Colonic mucosa (tissue), 4 donors: ENCODE results near the gene ACY1. TPM values are rescaled to one million over a fixed set of nuclear protein-coding genes. Genes with fewer than 3 reads are reported as not detected.

Experiments used
- DNase-seq: peaks from one replicate; pipeline ENCODE4 v3.0.0-alpha.2; 2020
- H3K27ac ChIP-seq: fragments of 200-600 bp; one replicate; pipeline ENCODE4 v1.8.0; 2021
- H3K27me3 ChIP-seq: fragments of 200-600 bp; one replicate; pipeline ENCODE4 v1.8.0; 2021
- H3K36me3 ChIP-seq: fragments of 200-600 bp; one replicate; pipeline ENCODE4 v1.8.0; 2021
- H3K4me1 ChIP-seq: fragments of 200-600 bp; one replicate; pipeline ENCODE4 v1.8.0; 2021; ENCODE audit warnings: mild to moderate bottlenecking
- H3K4me3 ChIP-seq: fragments of 200-600 bp; one replicate; pipeline ENCODE4 v1.8.0; 2021
- H3K9ac ChIP-seq, 2 donors: one replicate each; pipeline ENCODE4 v1.7.0; 2013; ENCODE audit warnings: control low read depth in 2 of 2, low read depth in 2 of 2, low read length in 2 of 2
- H3K9me3 ChIP-seq: fragments of 200-600 bp; one replicate; pipeline ENCODE4 v1.8.0; 2021
- intact Hi-C: fragments of 100-400 bp; cut with DNase I; formaldehyde crosslinking; loops from one replicate; pipeline ENCODE4 v1.14.1; 2022
- total RNA-seq, 2 donors: library from RNA; stranded (reverse); fragmentation: NEBNext Ultra II Directional in 1 of 2; extraction: Animal tissue kit (Norgen Biotek cat#: 25700) in 1 of 2; gene quantifications; one replicate each; pipeline ENCODE4 v1.2.1, GENCODE V29; 2021
- TF ChIP-seq, protein P1 (sequence below): fragments of 200-600 bp; IDR thresholded peaks from one replicate; pipeline ENCODE4 v1.8.0; 2022; ENCODE audit warnings: antibody characterized with exemption, mild to moderate bottlenecking
- donor health status: healthy.
- donor health status: DM: no; HTN: no; CAD: no.
- donor health status: DM: no; HTN: no; CAD: no.

ACY1 gene
- total RNA-seq, 2 donors from 2014 or later = 137 to 153 TPM

- Histone ChIP-seq H3K4me3 (no peak overlapping the region), H3K4me1 (peaks cover 13% of the 10 kb centered on the region), H3K27me3 (no peaks in the 10 kb centered on the region), H3K9me3 (no peaks in the 10 kb centered on the region), H3K9ac (no peak overlapping the region), H3K36me3 (no peaks in the 10 kb centered on the region), H3K27ac (no peak overlapping the region)
- intact Hi-C loops = no loop called here
- TF ChIP-seq, protein P1, sequence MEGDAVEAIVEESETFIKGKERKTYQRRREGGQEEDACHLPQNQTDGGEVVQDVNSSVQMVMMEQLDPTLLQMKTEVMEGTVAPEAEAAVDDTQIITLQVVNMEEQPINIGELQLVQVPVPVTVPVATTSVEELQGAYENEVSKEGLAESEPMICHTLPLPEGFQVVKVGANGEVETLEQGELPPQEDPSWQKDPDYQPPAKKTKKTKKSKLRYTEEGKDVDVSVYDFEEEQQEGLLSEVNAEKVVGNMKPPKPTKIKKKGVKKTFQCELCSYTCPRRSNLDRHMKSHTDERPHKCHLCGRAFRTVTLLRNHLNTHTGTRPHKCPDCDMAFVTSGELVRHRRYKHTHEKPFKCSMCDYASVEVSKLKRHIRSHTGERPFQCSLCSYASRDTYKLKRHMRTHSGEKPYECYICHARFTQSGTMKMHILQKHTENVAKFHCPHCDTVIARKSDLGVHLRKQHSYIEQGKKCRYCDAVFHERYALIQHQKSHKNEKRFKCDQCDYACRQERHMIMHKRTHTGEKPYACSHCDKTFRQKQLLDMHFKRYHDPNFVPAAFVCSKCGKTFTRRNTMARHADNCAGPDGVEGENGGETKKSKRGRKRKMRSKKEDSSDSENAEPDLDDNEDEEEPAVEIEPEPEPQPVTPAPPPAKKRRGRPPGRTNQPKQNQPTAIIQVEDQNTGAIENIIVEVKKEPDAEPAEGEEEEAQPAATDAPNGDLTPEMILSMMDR = no peak
- DNase-seq = no peak
Measured at GRCh38 chr3:51945031-51945840, 38.1 kb upstream of the ACY1 start.

DNA sequence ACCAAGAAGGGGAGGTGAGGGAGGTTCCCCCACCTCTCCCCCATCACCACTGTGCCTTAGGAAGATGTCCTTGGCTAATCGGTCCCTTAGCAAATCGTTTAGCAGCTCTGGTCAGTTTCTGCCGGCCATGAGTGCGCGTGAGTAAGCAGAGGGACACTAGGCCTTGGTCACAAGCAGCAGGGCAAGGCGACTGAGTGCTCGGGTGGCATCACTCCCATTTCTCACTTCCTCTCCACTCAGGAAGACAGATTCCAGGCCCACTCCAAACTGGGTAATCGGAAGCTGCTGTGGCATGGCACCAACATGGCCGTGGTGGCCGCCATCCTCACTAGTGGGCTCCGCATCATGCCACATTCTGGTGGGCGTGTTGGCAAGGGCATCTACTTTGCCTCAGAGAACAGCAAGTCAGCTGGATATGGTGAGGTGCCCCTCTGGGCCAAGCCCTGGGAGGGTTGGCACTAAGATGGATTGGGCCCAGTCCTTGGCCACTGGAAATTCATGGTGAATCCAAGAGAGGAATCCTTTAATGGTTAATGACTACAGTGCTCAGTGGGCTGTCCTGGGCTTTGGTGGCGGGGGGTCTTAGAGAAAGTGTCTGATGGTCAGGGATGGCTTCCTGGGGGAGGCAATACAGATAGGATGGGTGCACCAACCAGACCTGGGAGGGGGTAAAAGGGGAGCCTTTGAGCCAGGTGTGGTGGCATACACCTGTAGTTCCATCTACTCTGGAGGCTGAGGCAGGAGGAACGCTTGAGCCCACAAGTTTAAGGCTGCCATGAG lies 37.2 kb upstream of the ACY1 start:
- Histone ChIP-seq H3K9me3 (no peaks in the 10 kb centered on the region), H3K4me1 (peaks cover 8% of the 10 kb centered on the region), H3K4me3 (no peak overlapping the region), H3K27ac (no peak overlapping the region), H3K36me3 (no peaks in the 10 kb centered on the region), H3K27me3 (no peaks in the 10 kb centered on the region), H3K9ac (no peak overlapping the region)
- TF ChIP-seq, protein P1 = no peak
- intact Hi-C loops = no loop called here
- DNase-seq = no peak

GRCh38 chr3:51946796-51947195 lies 36.5 kb upstream of the ACY1 start:
- peaks cover 8% of the 10 kb centered on the region for H3K4me1 ChIP-seq
- no peak overlapping the region for H3K9ac ChIP-seq
- H3K9me3 ChIP-seq = no peaks in the 10 kb centered on the region
- H3K27me3 ChIP-seq = no peaks in the 10 kb centered on the region
- no peak overlapping the region for H3K27ac ChIP-seq
- H3K4me3 ChIP-seq = no peak overlapping the region
- DNase-seq = no peak
- TF ChIP-seq, protein P1 = no peak
- intact Hi-C loops = no loop called here
- no peaks in the 10 kb centered on the region for H3K36me3 ChIP-seq

DNA sequence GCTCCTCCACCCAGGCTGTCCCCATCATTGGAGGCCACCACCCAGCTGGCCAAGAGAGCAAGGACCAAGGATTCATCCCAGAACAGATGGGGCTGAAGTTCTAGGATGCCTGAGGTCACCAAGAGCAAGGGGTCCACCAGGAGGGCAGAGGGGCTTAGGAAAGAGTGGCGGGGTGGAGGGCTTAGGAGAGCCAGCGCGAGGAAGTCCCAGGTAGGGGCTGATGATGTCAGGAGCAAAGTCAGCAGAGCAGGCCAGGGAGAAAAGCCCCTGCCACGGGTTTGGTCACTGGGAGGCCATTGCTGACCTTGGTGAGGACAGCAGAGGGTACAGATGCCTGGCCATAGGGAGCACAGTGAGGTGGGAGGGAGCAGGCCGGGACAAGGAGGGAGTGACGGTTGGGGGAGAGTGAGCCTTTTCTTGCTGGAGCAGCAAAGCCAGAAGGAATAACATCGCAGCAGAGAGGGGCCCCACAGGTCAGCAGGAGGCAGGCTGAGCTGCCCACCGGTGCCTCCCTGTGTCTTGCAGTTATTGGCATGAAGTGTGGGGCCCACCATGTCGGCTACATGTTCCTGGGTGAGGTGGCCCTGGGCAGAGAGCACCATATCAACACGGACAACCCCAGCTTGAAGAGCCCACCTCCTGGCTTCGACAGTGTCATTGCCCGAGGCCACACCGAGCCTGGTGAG lies 36.0 kb upstream of the ACY1 start:
- no peaks in the 10 kb centered on the region for H3K27me3 ChIP-seq
- no peak overlapping the region for H3K4me3 ChIP-seq
- peaks cover 8% of the 10 kb centered on the region for H3K4me1 ChIP-seq
- TF ChIP-seq, protein P1 = no peak
- no peak for DNase-seq
- no peaks in the 10 kb centered on the region for H3K36me3 ChIP-seq
- intact Hi-C loops = no loop called here
- no peak overlapping the region for H3K9ac ChIP-seq
- no peak overlapping the region for H3K27ac ChIP-seq
- H3K9me3 ChIP-seq = no peaks in the 10 kb centered on the region

DNA sequence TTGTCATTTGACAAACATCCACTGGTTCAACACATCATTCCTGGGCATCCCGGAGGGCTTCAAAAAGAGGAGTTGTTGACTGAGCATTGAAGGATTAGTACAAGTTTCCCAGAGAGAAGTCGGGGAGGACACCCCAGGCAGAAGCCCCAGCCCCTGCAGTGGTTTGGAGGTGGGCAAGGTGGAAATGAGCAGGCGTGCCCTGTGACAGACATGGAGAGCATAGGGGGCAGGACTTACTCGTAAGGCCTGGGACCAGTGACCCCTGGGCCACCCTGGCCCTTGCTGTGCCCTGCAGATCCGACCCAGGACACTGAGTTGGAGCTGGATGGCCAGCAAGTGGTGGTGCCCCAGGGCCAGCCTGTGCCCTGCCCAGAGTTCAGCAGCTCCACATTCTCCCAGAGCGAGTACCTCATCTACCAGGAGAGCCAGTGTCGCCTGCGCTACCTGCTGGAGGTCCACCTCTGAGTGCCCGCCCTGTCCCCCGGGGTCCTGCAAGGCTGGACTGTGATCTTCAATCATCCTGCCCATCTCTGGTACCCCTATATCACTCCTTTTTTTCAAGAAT lies 35.2 kb upstream of the ACY1 start:
- Histone ChIP-seq H3K9me3 (no peaks in the 10 kb centered on the region), H3K4me3 (no peak overlapping the region), H3K27me3 (no peaks in the 10 kb centered on the region), H3K4me1 (peaks cover 3% of the 10 kb centered on the region), H3K9ac (no peak overlapping the region), H3K27ac (no peak overlapping the region), H3K36me3 (no peaks in the 10 kb centered on the region)
- intact Hi-C loops = no loop called here
- TF ChIP-seq, protein P1 = no peak
- no peak for DNase-seq
